MM.1S (cell line): ENCODE measurements around the gene MAGI1.
"Not testable (repeated sequence)": the region's sequence is repeated elsewhere in the genome, so short reads cannot be mapped to it uniquely, and the experiment has no call there.

Source experiments
- DNase-seq: peaks from one replicate; pipeline ENCODE4 v3.0.0-alpha.2; 2015
- H2AFZ ChIP-seq: fragments of 300-600 bp; sonication (generic); 2 replicates; pipeline ENCODE4 v1.6.0; 2016; ENCODE audit warnings: antibody characterized with exemption, low read length
- H3F3A ChIP-seq: fragments of 300-600 bp; sonication (generic); 2 replicates; pipeline ENCODE4 v1.6.1; 2016; ENCODE audit warnings: mild to moderate bottlenecking, antibody characterized with exemption, low read length, moderate library complexity, mixed read lengths; ENCODE audit not compliant: insufficient read depth
- H3K27ac ChIP-seq: fragments of 300-600 bp; sonication (generic); 2 replicates; pipeline ENCODE4 v1.5.1; 2016; ENCODE audit warnings: mild to moderate bottlenecking, low read length
- H3K27me3 ChIP-seq: fragments of 300-600 bp; sonication (generic); replicated peaks from 2 replicates; pipeline ENCODE4 v1.6.0; 2016; ENCODE audit warnings: low read length; ENCODE audit not compliant: insufficient read depth
- H3K36me3 ChIP-seq: fragments of 300-600 bp; sonication (generic); replicated peaks from 2 replicates; pipeline ENCODE4 v1.6.1; 2016; ENCODE audit warnings: mild to moderate bottlenecking, low read length, mixed read lengths; ENCODE audit not compliant: insufficient read depth
- H3K4me1 ChIP-seq: fragments of 300-600 bp; sonication (generic); 2 replicates; pipeline ENCODE4 v1.6.1; 2016; ENCODE audit warnings: low read length, mixed read lengths
- H3K4me2 ChIP-seq: fragments of 300-600 bp; sonication (generic); 2 replicates; pipeline ENCODE4 v1.6.0; 2016; ENCODE audit warnings: low read depth, low read length
- H3K4me3 ChIP-seq: fragments of 300-600 bp; sonication (generic); 2 replicates; pipeline ENCODE4 v1.5.1; 2016; ENCODE audit warnings: low read length, mixed read lengths
- H3K79me2 ChIP-seq: fragments of 300-600 bp; sonication (generic); 2 replicates; pipeline ENCODE4 v1.6.1; 2016; ENCODE audit warnings: mixed run types, low read length, mixed read lengths
- H3K9ac ChIP-seq: fragments of 300-600 bp; sonication (generic); 2 replicates; pipeline ENCODE4 v1.6.1; 2016; ENCODE audit warnings: low read length, mixed read lengths
- H3K9me2 ChIP-seq: fragments of 300-600 bp; sonication (generic); replicated peaks from 2 replicates; pipeline ENCODE4 v1.6.1; 2016; ENCODE audit warnings: mild to moderate bottlenecking, low read length, mixed read lengths; ENCODE audit not compliant: insufficient read depth
- H3K9me3 ChIP-seq: fragments of 300-600 bp; sonication (generic); replicated peaks from 2 replicates; pipeline ENCODE4 v1.6.1; 2016; ENCODE audit warnings: mild to moderate bottlenecking, low read length, mixed read lengths; ENCODE audit not compliant: insufficient read depth
- H4K20me1 ChIP-seq: fragments of 300-600 bp; sonication (generic); 2 replicates; pipeline ENCODE4 v1.6.1; 2016; ENCODE audit warnings: mild to moderate bottlenecking, low read length, moderate library complexity, mixed read lengths; ENCODE audit not compliant: insufficient read depth
- EZH2 ChIP-seq: fragments of 300-600 bp; sonication (generic); optimal IDR thresholded peaks from 2 replicates; pipeline ENCODE3; 2017; ENCODE audit warnings: low read depth, mild to moderate bottlenecking, antibody characterized with exemption, low read length, mixed read lengths
- EZH2phosphoT487 ChIP-seq: fragments of 300-600 bp; sonication (generic); IDR thresholded peaks from 2 replicates; pipeline ENCODE4 v1.6.1; 2018; ENCODE audit warnings: antibody characterized with exemption, low read length
- TF ChIP-seq, protein P1 (sequence below): fragments of 300-600 bp; sonication (generic); IDR thresholded peaks from 2 replicates; pipeline ENCODE4 v1.5.1; 2016; ENCODE audit warnings: antibody characterized with exemption, low read length, mixed read lengths

The MAGI1 gene

GRCh38 chr3:66048051-66048395, 9.3 kb upstream of the MAGI1 start:
- TF ChIP-seq EZH2 (no peak), EZH2phosphoT487 (no peak)
- TF ChIP-seq, protein P1, sequence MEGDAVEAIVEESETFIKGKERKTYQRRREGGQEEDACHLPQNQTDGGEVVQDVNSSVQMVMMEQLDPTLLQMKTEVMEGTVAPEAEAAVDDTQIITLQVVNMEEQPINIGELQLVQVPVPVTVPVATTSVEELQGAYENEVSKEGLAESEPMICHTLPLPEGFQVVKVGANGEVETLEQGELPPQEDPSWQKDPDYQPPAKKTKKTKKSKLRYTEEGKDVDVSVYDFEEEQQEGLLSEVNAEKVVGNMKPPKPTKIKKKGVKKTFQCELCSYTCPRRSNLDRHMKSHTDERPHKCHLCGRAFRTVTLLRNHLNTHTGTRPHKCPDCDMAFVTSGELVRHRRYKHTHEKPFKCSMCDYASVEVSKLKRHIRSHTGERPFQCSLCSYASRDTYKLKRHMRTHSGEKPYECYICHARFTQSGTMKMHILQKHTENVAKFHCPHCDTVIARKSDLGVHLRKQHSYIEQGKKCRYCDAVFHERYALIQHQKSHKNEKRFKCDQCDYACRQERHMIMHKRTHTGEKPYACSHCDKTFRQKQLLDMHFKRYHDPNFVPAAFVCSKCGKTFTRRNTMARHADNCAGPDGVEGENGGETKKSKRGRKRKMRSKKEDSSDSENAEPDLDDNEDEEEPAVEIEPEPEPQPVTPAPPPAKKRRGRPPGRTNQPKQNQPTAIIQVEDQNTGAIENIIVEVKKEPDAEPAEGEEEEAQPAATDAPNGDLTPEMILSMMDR: no peak
- Histone ChIP-seq H3K9me2 (no peaks in the 10 kb centered on the region), H3K9ac (no peak overlapping the region), H4K20me1 (no peaks in the 10 kb centered on the region), H3K4me3 (no peak overlapping the region), H3K4me2 (no peak overlapping the region), H3K4me1 (no peaks in the 10 kb centered on the region), H3F3A (no peaks in the 10 kb centered on the region; the same call in 1 of the 2 replicates), H3K27me3 (no peaks in the 10 kb centered on the region), H3K79me2 (no peaks in the 10 kb centered on the region), H2AFZ (no peak overlapping the region), H3K36me3 (no peaks in the 10 kb centered on the region), H3K9me3 (no peaks in the 10 kb centered on the region), H3K27ac (no peak overlapping the region)
- no peak for DNase-seq

- Histone ChIP-seq H3K27ac (no peak overlapping the region), H3K4me2 (no peak overlapping the region)
These were observed 8.8 kb upstream of the MAGI1 start for GRCh38 chr3:66047311-66048050.

GRCh38 chr3:66046321-66046720, 7.6 kb upstream of the MAGI1 start:
- H3K27me3 ChIP-seq, H4K20me1 ChIP-seq, H3K36me3 ChIP-seq, H2AFZ ChIP-seq, H3K9me3 ChIP-seq, H3K4me2 ChIP-seq, H3K9ac ChIP-seq, H3K4me1 ChIP-seq, H3F3A ChIP-seq, H3K79me2 ChIP-seq, H3K9me2 ChIP-seq, H3K27ac ChIP-seq, H3K4me3 ChIP-seq, DNase-seq: not testable (repeated sequence)

More at GRCh38 chr3:66047311-66048050, 8.8 kb upstream of the MAGI1 start:
- H3K4me3 ChIP-seq: no peak overlapping the region
- no peak for DNase-seq
- H3K27me3 ChIP-seq: no peaks in the 10 kb centered on the region
- no peaks in the 10 kb centered on the region for H3K79me2 ChIP-seq
- H4K20me1 ChIP-seq: no peaks in the 10 kb centered on the region
- no peak overlapping the region for H2AFZ ChIP-seq
- H3K9ac ChIP-seq: no peak overlapping the region
- no peaks in the 10 kb centered on the region for H3K36me3 ChIP-seq
- TF ChIP-seq EZH2 (no peak), EZH2phosphoT487 (no peak)
- TF ChIP-seq, protein P1: no peak
- no peaks in the 10 kb centered on the region for H3K9me2 ChIP-seq
- no peaks in the 10 kb centered on the region for H3K9me3 ChIP-seq
- no peaks in the 10 kb centered on the region; the same call in 1 of the 2 replicates for H3F3A ChIP-seq
- no peaks in the 10 kb centered on the region for H3K4me1 ChIP-seq

GRCh38 chr3:66041828-66042227, 3.1 kb upstream of the MAGI1 start:
- TF ChIP-seq, protein P1: no peak
- no peak for TF ChIP-seq EZH2phosphoT487

More at GRCh38 chr3:66041828-66042227, 3.1 kb upstream of the MAGI1 start:
- no peak for DNase-seq
- H3K27me3 ChIP-seq: no peaks in the 10 kb centered on the region
- no peak overlapping the region for H3K4me2 ChIP-seq
- peaks cover 9% of the 10 kb centered on the region for H3K79me2 ChIP-seq
- H4K20me1 ChIP-seq: no peaks in the 10 kb centered on the region
- H2AFZ ChIP-seq: no peak overlapping the region
- H3K4me3 ChIP-seq: no peak overlapping the region
- no peaks in the 10 kb centered on the region for H3K9me3 ChIP-seq
- no peaks in the 10 kb centered on the region for H3K36me3 ChIP-seq
- H3K4me1 ChIP-seq: no peaks in the 10 kb centered on the region
- no peak overlapping the region for H3K9ac ChIP-seq
- H3K27ac ChIP-seq: no peak overlapping the region
- no peaks in the 10 kb centered on the region for H3K9me2 ChIP-seq
- peaks cover 4% of the 10 kb centered on the region for H3F3A ChIP-seq
